Liver (tissue), 9 donors: ENCODE data around the gene IL25. TPM values are rescaled to one million over a fixed set of nuclear protein-coding genes. Genes with fewer than 3 reads are reported as not detected.

ENCODE experiments used
- DNase-seq: peaks from one replicate; pipeline ENCODE4 v3.0.0-alpha.2; 2017; ENCODE audit warnings: low spot score
- H3K27ac ChIP-seq, 2 donors: one replicate each; pipeline ENCODE4 v1.7.0; 2013; ENCODE audit warnings: inconsistent platforms in 2 of 2, low read length in 2 of 2, control low read depth in 1 of 2, low read depth in 1 of 2, mild to moderate bottlenecking in 1 of 2
- H3K27me3 ChIP-seq, 4 donors: one replicate each; pipeline versions ENCODE4 v1.6.1 to v1.7.0; 2013; ENCODE audit warnings: low read length in 3 of 4, inconsistent platforms in 1 of 4, mild to moderate bottlenecking in 1 of 4, moderate library complexity in 1 of 4; ENCODE audit not compliant: control insufficient read depth in 4 of 4, insufficient read depth in 4 of 4
- H3K36me3 ChIP-seq, 4 donors: one replicate each; pipeline versions ENCODE4 v1.6.1 to v1.7.0; 2013; ENCODE audit warnings: low read length in 3 of 4, mild to moderate bottlenecking in 3 of 4, low read depth in 1 of 4, moderate library complexity in 1 of 4; ENCODE audit not compliant: control insufficient read depth in 4 of 4, insufficient read depth in 3 of 4
- H3K4me1 ChIP-seq, 4 donors: one replicate each; pipeline versions ENCODE4 v1.6.1 to v1.7.0; 2013; ENCODE audit warnings: low read length in 3 of 4, mild to moderate bottlenecking in 3 of 4, moderate library complexity in 1 of 4; ENCODE audit not compliant: control insufficient read depth in 4 of 4, insufficient read depth in 4 of 4
- H3K4me3 ChIP-seq, 3 donors: one replicate each; pipeline versions ENCODE4 v1.6.1 to v1.7.0; 2013; ENCODE audit warnings: low read length in 3 of 3, control low read depth in 1 of 3, low read depth in 1 of 3, mild to moderate bottlenecking in 1 of 3
- H3K9ac ChIP-seq, 2 donors: one replicate each; pipeline ENCODE4 v1.7.0; 2013; ENCODE audit warnings: low read length in 2 of 2, mild to moderate bottlenecking in 2 of 2, moderate library complexity in 2 of 2, control low read depth in 1 of 2, low read depth in 1 of 2
- H3K9me3 ChIP-seq, 4 donors: one replicate each; pipeline versions ENCODE4 v1.6.1 to v1.7.0; 2013; ENCODE audit warnings: low read length in 3 of 4; ENCODE audit not compliant: control insufficient read depth in 4 of 4
- ATF3 ChIP-seq: IDR thresholded peaks from 2 replicates; pipeline ENCODE4 v1.6.1; 2016; ENCODE audit warnings: antibody characterized with exemption
- CTCF ChIP-seq: fragments of 150-350 bp; IDR thresholded peaks from 2 replicates; pipeline ENCODE4 v1.5.1; 2017; ENCODE audit warnings: improper control_type of control experiment, low read depth, low read length; ENCODE audit not compliant: missing input control
- EGR1 ChIP-seq, 2 donors: IDR thresholded peaks; 2 replicates each; pipeline ENCODE4 v1.6.1; 2016 to 2018; ENCODE audit warnings: antibody characterized with exemption in 2 of 2, low read depth in 2 of 2
- FOXA1 ChIP-seq: IDR thresholded peaks from 2 replicates; pipeline ENCODE4 v1.6.1; 2016; ENCODE audit warnings: antibody characterized with exemption
- FOXA2 ChIP-seq: IDR thresholded peaks from 2 replicates; pipeline ENCODE4 v1.6.1; 2016; ENCODE audit warnings: antibody characterized with exemption
- GABPA ChIP-seq, 2 donors: IDR thresholded peaks in 1 of 2; conservative IDR thresholded peaks in 1 of 2; 2 replicates each; pipeline ENCODE4 v1.6.1; 2016; ENCODE audit warnings: antibody characterized with exemption in 2 of 2, mild to moderate bottlenecking in 1 of 2, moderate library complexity in 1 of 2
- HNF4A ChIP-seq, 2 donors: conservative IDR thresholded peaks; 2 replicates each; pipeline ENCODE4 v1.6.1; 2016; ENCODE audit warnings: antibody characterized with exemption in 2 of 2, mild to moderate bottlenecking in 2 of 2
- HNF4G ChIP-seq: IDR thresholded peaks from 2 replicates; pipeline ENCODE4 v1.6.1; 2016; ENCODE audit warnings: antibody characterized with exemption
- JUND ChIP-seq, 2 donors: IDR thresholded peaks; 2 replicates each; pipeline ENCODE4 v1.6.1; 2016; ENCODE audit warnings: antibody characterized with exemption in 2 of 2
- MAX ChIP-seq: IDR thresholded peaks from 2 replicates; pipeline ENCODE4 v1.6.1; 2016; ENCODE audit warnings: antibody characterized with exemption
- RAD21 ChIP-seq, 2 donors: IDR thresholded peaks; 2 replicates each; pipeline ENCODE4 v1.6.1; 2016; ENCODE audit warnings: antibody characterized with exemption in 2 of 2, mild to moderate bottlenecking in 2 of 2
- REST ChIP-seq: IDR thresholded peaks from 2 replicates; pipeline ENCODE4 v1.6.1; 2016; ENCODE audit warnings: antibody characterized with exemption, mild to moderate bottlenecking
- RXRA ChIP-seq, 2 donors: IDR thresholded peaks; 2 replicates each; pipeline ENCODE4 v1.6.1; 2017 to 2018; ENCODE audit warnings: antibody characterized with exemption in 2 of 2, mild to moderate bottlenecking in 1 of 2
- SP1 ChIP-seq: IDR thresholded peaks from 2 replicates; pipeline ENCODE4 v1.6.1; 2018; ENCODE audit warnings: antibody characterized with exemption, mild to moderate bottlenecking
- YY1 ChIP-seq: IDR thresholded peaks from 2 replicates; pipeline ENCODE4 v1.6.1; 2016; ENCODE audit warnings: antibody characterized with exemption, mild to moderate bottlenecking
- ZBTB33 ChIP-seq: IDR thresholded peaks from 2 replicates; pipeline ENCODE4 v1.6.1; 2016; ENCODE audit warnings: antibody characterized with exemption
- WGBS: extraction: QIAGEN DNeasy Blood & Tissue Kit; methylation state at CpG from one replicate; pipeline ENCODE4 v1.1.7; 2013; 5-methylcytosine and 5-hydroxymethylcytosine counted together
- polyA plus RNA-seq, 2 donors: library from polyadenylated mRNA; stranded (reverse) in 1 of 2; unstranded in 1 of 2; fragments of 200-250 nt in 1 of 2; fragments of >200 nt in 1 of 2; fragmentation: Nextera tagmentation in 1 of 2; extraction: Ambion mirVana in 1 of 2; gene quantifications; one replicate each; pipeline versions ENCODE4 v1.2.1 to v1.2.3, GENCODE V29; 2013 to 2015
- total RNA-seq, 2 donors: library from RNA; depleted of rRNA; stranded (reverse); fragments of >200 nt; gene quantifications; one replicate each; pipeline ENCODE4 v1.2.3, GENCODE V29; 2014
- donor health status: healthy.
- donor health status: healthy.
- donor health status: healthy.
- donor health status: healthy.
- donor health status: healthy.

Gene IL25
- total and polyA plus RNA-seq, 4 donors: not detected

- Histone ChIP-seq H3K9me3 (no peaks in the 10 kb centered on the region), H3K27me3 (no peaks in the 10 kb centered on the region), H3K9ac (no peak overlapping the region), H3K27ac (no peak overlapping the region), H3K4me1 (peaks cover 0 to 10% (median 4%) of the 10 kb centered on the region in 4 donors), H3K4me3 (no peak overlapping the region), H3K36me3 (peaks cover 8 to 21% (median 19%) of the 10 kb centered on the region in 4 donors)
- TF ChIP-seq JUND (IDR thresholded peaks at IDR 0.05) (peak in 1 of 2 donors; percentile 17), CTCF (peak; percentile 90), HNF4A (conservative IDR thresholded peaks at IDR 0.05) (peak; percentile 69 to 81), SP1 (no peak), FOXA1 (no peak), EGR1 (IDR thresholded peaks at IDR 0.05; ENCODE audit: low read depth in 2 of 2) (no peak), GABPA (IDR thresholded peaks at IDR 0.05 in 1 of 2, conservative IDR thresholded peaks at IDR 0.05 in 1 of 2) (no peak), ATF3 (peak; percentile 26), RXRA (IDR thresholded peaks at IDR 0.05) (no peak), YY1 (peak; percentile 23), HNF4G (peak; percentile 59), RAD21 (IDR thresholded peaks at IDR 0.05) (peak; percentile 89 to 91), REST (no peak), FOXA2 (no peak), MAX (no peak)
- DNase-seq: peak; percentile 63
- 36% methylated on average over 4 of the region's 4 CpGs for WGBS
These were observed 44.5 kb upstream of the IL25 start for GRCh38 chr14:23327947-23328744.

GRCh38 chr14:23335623-23336022 lies 37.0 kb upstream of the IL25 start:
- Histone ChIP-seq H3K9ac (no peak overlapping the region), H3K36me3 (no peaks in the 10 kb centered on the region), H3K9me3 (no peaks in the 10 kb centered on the region), H3K27ac (no peak overlapping the region), H3K4me1 (no peaks in the 10 kb centered on the region), H3K27me3 (no peaks in the 10 kb centered on the region), H3K4me3 (no peak overlapping the region)
- 85% methylated on average over 5 of the region's 5 CpGs for WGBS
- TF ChIP-seq RXRA (IDR thresholded peaks at IDR 0.05): no peak
- TF ChIP-seq FOXA1: no peak
- TF ChIP-seq GABPA (IDR thresholded peaks at IDR 0.05 in 1 of 2, conservative IDR thresholded peaks at IDR 0.05 in 1 of 2): no peak
- no peak for TF ChIP-seq ZBTB33
- TF ChIP-seq HNF4A (conservative IDR thresholded peaks at IDR 0.05): no peak
- no peak for DNase-seq
